22Rv1 (cell line): ENCODE data around the gene ZNF492.

Experiments used
- ZFX ChIP-seq: fragments of 450-650 bp; IDR thresholded peaks from 2 replicates; pipeline ENCODE4 v1.6.1; 2017; ENCODE audit warnings: antibody characterized with exemption, borderline replicate concordance
- TF ChIP-seq, protein P1 (sequence below): fragments of 450-650 bp; IDR thresholded peaks from 2 replicates; pipeline ENCODE4 v1.5.1; 2017; ENCODE audit warnings: mild to moderate bottlenecking

DNA sequence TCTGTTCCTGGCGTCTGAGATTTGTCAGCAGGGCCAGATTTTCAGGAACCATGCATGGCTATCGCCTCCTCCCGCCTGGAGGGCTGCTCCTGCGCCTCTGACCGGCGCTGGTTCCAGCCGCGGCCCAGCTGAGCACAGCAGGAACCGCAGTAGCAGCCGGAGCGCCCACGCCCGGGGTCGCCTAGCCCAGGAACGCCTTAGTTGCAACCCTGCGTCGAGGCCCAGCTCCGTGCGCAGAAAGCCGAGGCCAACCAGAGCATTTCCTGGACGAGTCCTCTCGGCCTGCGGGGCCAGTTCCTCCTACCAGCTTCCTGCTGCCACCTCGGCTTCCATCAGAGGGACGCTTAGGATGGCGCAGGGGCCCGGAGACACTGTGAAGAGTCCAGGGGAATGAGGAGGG lies 74.9 kb downstream of the ZNF492 start:
- TF ChIP-seq, protein P1, sequence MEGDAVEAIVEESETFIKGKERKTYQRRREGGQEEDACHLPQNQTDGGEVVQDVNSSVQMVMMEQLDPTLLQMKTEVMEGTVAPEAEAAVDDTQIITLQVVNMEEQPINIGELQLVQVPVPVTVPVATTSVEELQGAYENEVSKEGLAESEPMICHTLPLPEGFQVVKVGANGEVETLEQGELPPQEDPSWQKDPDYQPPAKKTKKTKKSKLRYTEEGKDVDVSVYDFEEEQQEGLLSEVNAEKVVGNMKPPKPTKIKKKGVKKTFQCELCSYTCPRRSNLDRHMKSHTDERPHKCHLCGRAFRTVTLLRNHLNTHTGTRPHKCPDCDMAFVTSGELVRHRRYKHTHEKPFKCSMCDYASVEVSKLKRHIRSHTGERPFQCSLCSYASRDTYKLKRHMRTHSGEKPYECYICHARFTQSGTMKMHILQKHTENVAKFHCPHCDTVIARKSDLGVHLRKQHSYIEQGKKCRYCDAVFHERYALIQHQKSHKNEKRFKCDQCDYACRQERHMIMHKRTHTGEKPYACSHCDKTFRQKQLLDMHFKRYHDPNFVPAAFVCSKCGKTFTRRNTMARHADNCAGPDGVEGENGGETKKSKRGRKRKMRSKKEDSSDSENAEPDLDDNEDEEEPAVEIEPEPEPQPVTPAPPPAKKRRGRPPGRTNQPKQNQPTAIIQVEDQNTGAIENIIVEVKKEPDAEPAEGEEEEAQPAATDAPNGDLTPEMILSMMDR = no peak
- TF ChIP-seq ZFX = no peak
